GM21717 (cell line): Measurements from ENCODE around the gene MAPK8.
"Not testable (repeated sequence)": the region's sequence is repeated elsewhere in the genome, so short reads cannot be mapped to it uniquely, and the experiment has no call there.

Experiments
- ATAC-seq: cut with Tn5 transposase; IDR thresholded peaks from one replicate; pipeline ENCODE4 v1.9.1; 2021; ENCODE audit warnings: mild to moderate bottlenecking, moderate library complexity; ENCODE audit not compliant: unreplicated experiment

The MAPK8 gene

DNA sequence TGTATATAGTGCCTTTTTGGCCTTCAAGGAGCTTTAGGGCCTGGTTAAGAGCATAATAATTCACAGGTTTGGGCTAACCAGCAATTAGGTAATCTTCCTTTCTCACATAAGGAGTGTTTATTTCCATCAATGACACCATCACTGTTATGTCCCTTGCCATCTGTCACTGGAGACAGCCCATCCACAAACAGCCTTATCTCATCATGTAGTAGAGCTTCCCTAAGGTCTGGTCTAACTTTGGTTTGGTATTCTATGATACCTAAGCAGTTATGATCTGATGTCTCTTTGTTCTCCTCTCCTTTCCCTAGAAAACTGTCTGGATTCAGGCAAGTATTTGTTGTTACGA, 26.4 kb downstream of the MAPK8 start:
- ATAC-seq = no peak

DNA sequence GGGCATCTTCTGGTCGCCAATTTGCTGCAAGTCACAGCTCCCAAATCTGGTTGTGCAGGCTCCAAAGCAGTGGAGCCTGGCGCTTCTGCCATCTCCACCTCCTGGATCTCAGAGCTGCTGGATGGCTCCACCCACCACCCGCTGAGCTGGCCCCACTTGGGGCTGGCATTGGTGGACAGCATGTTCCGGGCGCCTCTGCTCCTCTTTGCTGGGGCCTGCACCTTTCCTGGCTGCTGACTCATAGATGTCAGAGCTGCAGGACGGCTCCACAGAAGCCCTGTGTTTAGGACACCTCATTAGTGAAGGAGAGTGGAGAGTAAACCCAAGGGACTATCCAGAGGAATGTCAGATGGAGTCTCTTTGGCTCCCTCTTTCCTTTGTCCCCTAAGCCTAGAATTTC, 27.4 kb downstream of the MAPK8 start:
- ATAC-seq = no peak

DNA sequence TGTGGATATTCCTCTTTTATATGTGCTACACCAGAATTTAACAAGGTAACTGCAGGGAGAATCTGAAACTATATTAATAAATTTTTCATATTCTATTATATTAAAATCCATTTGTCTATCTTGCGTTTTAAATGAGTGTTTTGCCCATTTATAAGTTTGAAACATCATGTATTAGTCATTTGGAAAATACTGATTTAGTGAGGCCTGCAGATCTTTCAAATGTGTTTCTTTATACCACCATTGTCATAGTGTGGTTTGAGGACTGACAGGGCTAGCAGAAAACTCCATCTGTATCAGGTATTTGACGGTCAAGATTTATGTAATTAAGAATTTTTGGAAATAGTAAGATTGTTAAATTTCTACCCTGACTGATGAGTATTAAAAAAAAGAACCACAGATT, 29.3 kb downstream of the MAPK8 start:
- ATAC-seq = no peak

DNA sequence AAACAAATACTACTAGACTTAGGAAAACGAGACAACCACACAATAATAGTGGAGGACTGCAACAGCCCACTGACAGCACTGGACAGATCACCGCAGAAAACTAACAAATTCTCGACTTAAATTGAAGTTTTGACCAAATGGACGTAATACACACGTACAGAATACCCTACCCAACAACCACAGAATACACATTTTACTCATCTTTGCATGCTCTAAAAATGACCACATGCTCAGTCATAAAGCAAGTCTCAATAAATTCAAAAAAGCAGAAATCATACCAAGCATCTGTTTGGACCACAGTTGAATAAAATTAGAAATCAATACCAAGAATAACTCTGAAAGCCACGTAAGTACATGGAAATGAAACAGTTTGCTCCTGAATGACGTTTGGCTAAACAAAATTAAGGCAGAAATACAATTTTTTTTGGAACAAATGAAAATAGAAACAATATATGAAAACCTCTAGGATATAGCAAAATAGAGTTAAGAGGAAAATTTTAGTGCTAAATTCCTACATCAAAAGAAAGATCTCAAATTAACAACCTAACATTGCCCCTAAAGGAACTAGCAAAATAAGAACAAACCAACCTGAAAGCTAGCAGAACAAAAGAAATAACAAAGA, 30.6 kb downstream of the MAPK8 start:
- peak; percentile 68 for ATAC-seq

DNA sequence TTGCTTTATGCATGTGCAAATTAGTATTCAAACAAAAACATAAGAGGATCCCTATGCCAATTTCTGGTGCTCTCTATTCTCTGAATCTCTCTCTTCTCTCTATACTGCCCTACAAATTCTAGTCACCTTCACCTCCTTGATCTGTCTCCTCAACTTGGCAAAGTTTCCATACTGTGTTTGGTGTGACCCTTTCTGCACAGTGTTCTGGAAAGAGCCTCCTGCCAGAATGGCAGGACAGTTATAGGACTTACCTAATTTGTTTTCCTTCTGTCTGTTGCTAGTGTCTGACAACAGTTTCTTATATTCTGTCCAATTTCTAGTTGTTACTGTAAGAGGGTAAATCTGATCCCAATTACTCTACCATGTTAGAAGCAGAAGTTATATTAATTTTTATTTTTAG, 34.3 kb downstream of the MAPK8 start:
- ATAC-seq = no peak

DNA sequence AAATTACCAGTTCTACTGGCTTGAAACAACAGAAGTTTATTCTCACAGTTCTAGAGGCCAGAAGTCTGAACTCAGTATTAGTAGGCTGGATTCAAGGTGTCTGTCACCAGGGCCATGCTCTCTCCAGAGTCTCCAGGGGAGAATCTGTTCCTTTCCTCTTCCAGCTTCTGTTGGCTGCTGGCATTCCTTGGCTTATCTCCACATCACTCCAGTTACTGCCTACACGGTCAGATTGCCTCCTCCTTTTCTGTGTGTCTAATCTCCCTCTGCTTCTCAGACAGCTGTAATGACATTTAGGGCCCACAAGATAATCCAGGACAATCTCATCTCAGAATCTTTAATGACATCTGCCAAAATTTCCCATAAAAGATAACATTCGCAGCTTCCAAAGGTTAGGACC, 36.6 kb downstream of the MAPK8 start:
- no peak for ATAC-seq

DNA sequence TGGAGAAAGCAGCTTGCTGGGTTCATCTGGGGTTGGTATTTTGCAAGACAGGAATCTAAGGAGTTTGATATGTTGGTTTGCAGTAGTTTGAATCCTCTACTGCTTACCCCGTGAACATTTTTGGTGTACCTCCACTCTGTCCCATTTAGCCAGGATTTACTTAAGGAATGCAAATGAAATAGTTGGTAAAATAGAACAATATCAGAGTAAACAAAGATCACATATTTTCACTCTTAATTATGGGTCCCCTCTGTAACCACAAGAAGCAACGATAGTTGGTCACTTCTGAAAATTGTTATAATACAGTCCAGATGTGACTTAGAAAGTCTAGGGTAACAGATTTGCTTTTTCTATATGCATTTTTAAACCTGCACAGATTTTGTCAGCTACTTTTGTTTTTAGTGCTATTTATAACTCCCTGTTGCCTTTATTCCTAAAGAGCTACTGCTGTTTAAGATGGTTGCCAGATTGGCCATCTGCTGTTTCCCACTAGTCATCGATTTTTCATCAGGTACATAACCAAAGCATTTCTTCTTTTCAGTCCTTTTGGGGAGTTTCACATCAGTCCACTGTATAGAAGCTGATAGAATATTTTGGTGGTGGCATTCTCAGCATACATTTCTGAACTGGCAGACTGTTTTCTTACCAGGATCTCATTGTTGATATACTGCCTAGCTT, 37.6 kb downstream of the MAPK8 start:
- no peak for ATAC-seq

DNA sequence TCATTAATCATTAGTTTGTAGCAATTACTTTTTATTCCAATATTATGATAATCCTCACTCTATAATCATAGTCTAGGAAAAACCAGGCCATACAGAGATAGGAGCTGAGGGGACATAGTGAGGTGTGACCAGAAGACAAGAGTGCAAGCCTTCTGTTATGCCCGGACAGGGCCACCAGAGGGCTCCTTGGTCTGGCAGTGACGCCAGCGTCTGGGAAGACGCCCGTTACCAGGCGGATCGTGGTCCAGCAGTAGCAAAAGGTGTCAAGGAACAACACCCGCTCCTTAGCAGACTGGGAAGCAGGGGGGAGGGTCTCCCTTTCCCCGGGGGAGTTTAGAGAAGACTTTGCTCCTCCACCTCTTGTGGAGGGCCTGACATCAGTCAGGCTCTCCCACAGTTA, 39.8 kb downstream of the MAPK8 start:
- ATAC-seq = not testable (repeated sequence)

DNA sequence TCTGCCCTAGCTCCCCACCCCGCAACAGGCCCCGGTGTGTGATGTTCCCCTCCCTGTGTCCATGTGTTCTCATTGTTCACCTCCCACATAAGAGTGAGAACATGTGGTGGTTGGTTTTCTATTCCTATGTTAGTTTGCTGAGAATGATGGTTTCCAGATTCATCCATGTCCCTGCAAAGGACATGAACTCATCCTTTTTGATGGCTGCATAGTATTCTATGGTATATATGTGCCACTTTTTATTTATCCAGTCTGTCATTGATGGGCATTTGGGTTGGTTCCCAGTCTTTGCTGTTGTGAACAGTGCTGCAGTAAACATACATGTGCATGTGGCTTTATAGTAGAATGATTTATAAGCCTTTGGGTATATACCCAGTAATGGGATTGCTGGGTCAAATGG, 41.1 kb downstream of the MAPK8 start:
- ATAC-seq = not testable (repeated sequence)

DNA sequence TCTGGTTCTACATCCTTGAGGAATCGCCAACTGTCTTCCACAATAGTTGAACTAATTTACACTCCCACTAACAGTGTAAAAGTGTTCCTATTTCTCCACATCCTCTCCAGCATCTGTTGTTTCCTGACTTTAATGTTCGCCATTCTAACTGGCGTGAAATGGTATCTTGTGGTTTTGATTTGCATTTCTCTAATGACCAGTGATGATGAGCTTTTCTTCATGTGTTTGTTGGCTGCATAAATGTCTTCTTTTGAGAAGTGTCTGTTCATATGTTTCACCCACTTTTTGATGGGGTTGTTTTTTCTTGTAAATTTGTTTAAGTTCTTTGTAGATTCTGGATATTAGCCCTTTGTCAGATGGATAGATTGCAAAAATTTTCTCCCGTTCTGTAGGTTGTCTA, 41.5 kb downstream of the MAPK8 start:
- not testable (repeated sequence) for ATAC-seq

DNA sequence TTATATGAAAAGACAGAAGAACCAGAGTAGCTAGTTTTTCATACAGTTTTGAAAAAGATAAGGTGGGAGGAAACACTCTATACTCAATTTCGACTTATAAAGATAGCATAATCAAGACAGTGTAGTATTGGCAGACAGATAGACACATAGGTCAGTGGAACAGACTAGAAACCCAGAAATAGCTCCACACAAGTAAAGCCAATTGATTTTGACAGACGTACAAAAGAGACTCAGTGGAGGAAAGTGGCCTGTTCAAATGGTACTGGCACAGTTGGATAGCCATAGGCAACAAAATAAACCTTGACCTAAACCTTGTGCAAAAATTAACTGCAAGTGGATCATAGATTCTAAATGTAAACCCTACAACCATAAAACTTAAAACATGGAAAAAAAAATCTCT, 46.8 kb downstream of the MAPK8 start:
- no peak for ATAC-seq

DNA sequence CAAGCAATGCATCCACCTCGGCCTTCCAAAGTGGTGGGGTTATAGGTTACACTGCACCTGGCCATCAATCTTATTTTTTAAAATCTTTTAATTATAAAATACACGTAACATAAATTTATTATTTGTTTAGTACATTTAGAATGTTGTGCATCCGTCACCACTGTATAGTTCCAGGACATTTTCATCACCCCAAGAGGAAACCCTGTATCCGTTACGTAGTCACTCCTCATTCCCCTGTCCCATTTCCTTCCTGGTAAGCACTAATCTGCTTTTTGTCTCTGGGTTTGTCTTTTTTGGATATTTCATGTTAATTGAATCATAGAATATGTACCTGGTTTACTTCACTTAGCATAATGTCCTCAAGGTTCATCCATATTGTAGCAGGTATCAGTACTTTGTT, 51.2 kb downstream of the MAPK8 start:
- ATAC-seq = no peak

DNA sequence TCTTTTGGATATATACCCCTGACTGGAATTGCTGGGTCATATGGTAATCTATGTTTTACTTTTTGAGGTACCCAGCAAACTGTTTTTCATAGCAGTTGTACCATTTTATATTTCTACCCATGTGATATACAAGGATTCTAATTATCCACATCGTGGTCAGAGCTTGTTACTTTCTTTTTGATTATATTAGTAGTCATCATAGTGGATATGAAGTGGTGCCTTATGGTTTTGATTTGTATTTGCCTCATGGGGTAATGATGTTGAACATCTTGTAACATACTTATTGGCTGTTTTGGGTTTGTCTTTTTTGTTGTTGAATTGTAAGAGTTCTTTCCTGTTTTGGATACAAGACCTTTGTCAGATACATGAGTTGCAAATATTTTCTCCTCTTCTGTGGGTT, 51.7 kb downstream of the MAPK8 start:
- ATAC-seq = no peak

DNA sequence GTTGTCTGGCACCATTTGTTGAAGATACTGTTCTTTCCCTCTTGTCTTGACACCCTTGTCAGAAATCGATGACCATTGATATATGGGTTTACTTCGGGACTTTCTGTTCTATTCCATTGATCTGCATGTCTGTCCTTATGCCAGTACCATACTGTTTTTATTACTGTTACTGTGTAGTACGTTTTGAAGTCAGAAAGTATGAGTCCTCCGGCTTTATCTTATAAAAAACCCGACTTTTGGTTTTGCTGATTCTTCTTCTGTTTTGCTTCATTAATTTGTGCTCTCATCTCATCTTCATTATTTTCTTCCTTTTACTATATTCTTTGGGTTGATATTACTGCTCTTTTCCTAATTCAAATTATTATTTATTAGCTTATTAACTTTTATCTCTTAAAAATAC, 52.4 kb downstream of the MAPK8 start:
- no peak for ATAC-seq

DNA sequence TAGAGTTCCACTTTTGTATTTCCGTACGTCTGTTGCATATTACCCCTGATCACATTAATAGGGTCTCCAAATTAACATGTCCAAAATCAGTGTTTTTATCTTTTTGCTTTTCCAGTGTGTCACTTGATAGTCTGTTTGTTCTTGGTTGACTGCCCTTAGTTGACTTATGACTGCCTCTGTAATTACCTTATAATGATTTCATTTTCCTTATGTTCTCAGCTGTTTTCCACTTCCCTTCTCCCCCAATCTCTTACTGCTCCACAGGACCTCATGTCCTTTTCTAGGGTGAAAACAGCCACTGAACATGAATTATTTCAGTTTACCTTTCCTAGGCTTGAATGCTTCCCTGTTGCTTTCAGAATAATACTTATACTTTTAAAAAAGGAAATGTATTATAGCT, 54.7 kb downstream of the MAPK8 start:
- ATAC-seq = no peak

DNA sequence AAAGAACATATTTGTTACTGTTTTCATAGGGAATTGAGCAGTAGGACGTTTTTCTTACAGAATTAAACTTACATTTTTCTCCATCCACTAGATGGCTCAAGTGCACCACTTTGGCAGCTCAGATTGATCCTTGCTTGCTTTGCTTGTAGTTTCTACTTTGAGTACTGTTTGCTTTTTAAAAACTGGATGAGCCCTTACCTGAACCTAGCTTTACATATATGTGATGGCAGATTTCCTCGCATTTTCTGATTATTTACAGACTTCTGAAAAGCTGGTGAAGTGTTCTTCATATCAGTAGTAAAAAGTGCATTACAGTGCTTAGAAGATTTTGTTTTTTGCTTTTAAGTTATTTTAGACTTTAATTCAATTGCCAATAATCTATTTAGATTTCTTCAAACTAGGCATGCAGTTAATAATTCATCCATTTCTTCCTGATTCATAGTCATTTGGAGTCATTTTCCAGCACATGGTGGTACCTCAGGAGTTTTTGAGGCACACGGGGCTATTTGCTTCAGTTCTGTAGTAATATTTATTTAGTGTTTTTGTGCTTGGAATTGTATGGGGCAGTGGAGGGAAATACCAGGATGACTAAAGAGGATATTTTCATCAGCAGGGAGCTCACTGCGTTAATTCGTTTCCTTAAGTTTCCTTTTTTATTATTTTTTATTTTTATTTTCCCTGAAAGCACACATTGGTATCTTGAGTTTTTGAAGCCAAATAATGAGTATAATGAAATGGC, 57.3 kb downstream of the MAPK8 start:
- ATAC-seq = no peak

DNA sequence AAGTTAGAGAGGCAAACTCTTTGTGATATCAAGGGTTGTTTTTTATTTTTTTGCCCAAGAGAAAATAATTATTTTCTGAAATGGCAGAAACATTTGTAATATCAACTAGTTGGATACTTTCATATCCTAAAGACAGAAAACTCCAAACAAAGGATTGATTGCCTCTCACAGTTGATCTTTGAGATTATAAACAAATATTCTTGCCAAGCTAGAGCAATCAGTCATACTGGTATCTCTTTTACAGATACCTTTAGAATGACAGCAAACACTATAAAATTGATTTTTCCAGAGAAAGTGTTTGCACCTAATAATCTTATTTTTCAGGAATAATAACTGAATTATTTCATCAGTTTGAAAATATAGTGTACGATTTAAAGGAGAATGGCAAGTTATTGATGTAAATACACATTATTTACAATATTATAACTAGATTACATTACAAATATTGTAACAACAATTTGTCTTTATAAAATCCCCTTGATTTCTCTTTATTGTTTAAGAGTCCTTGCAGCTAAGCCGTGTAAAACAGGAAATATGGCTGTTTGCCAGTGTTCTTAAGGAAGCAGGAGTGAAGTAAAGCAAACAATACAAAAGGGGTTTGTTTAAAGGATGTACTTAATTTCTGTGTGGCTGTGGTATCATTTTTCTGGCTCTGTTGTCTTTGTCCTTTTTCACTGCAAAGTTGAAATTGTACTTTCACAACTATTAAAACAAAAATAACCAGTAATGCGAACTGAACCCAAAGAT, 58.4 kb downstream of the MAPK8 start:
- ATAC-seq = no peak

DNA sequence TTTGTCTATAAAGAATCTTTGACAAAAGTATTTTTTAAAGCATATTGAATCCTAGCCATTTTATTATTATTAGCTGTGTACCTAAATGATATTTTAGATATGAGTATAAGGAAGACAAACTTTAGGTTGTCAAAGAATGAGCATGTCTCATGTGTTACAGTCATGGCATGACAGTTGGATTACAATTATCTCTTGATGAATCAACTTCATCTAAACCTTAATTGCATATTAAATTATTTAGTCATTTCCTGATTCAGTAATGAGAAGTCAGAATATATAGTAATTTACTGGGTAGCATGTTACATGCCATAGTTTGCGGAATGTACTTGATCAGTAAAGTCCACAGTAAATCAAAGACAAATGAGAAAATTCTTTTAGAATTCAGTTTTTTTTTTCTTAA, 59.2 kb downstream of the MAPK8 start:
- no peak for ATAC-seq

DNA sequence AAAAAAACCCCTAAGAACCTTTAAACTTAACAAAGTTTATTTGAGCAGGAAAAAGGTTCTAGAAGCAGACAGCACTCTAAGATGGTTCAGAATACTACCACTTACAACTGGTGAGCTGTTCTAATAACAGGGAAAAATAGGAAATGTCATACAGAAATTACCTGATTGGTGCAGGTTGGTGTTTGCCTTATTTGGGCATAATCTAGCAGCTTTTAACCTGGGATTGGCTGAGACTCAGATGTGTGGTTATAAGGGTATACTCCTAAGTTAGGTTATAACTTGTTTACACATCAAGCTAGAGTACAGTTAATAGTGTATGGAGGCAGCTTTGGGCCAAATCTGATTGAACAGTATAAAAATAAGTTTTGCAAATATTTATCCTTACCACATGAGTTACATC, 59.8 kb downstream of the MAPK8 start:
- ATAC-seq = no peak

DNA sequence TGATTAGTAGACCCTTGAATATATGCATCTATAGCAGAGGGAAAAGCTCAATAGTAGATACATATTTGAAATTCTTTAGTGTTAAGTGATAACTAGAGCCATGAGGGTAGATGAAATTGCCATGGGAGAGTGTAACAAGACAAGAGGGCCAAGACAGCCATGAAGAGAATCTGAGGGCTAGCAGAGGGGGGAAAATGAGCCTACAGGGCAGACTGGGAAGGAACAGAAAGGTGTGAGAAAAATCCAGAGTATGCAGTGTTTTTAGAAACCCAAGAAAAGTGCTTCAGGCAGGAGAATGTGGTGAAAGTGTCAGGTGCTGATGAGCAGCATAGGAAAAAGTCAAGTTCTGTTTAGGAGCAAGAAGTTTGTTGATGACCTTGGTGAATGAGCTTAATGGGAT, 63.0 kb downstream of the MAPK8 start:
- no peak for ATAC-seq

DNA sequence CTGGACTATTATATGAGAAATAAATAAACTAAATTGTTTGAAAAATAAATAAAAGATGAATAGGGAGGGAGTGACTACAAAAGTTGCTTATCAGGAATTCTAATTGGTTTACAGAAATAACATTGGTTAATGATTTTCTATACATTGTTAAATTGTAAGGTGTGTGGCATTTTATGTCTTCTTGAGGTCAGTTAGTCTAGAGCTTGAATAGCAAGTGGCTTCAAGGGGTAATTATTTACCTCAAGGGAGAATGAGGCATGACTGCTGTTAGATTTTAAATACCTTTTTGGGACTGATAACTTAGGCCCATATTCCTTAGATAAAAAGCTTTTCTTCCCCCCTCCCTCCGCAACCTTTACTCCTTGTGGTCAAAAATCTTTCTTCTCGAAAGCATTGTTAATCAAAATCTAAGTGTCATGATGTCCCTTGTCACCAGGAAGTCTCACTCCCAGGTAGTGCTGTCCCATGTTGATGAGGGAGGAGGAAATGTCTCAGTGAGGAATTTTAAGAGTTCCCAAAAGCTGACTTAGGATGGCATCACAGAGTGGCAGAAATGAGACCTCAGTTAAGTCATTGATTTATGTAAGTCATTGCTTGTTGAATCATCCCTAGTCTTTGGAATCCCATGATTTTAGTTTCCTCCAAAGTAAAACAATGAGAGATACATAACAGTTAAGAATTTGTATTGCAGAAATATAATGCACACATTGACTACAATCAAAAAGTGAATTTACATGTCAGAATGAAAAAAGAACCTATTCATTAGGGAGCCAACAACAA, 71.5 kb downstream of the MAPK8 start:
- no peak for ATAC-seq
